ENCODE data around the gene TGFB1. TPM values are rescaled to one million over a fixed set of nuclear protein-coding genes. Genes with fewer than 3 reads are reported as not detected.

The TGFB1 gene
- total RNA-seq, 1 experiment from 2014 or later, result 102 TPM

- TF ChIP-seq CTCF (conservative IDR thresholded peaks at IDR 0.05; ENCODE audit: low read depth, low read length) (no peak), EZH2 (IDR thresholded peaks at IDR 0.05; ENCODE audit: borderline replicate concordance, low read depth, low read length, poor library complexity, severe bottlenecking) (no peak)
- Histone ChIP-seq H3K36me3 (ENCODE audit: insufficient read depth, low read length, poor library complexity, severe bottlenecking) (peaks cover 50% of the 10 kb centered on the region), H3K27ac (ENCODE audit: low read depth, low read length, poor library complexity, severe bottlenecking) (peak overlapping the region; percentile 96), H3K4me3 (ENCODE audit: low read depth, low read length, poor library complexity, severe bottlenecking) (peak overlapping the region; percentile 78), H3K4me1 (ENCODE audit: insufficient read depth, low read length, poor library complexity, severe bottlenecking) (peaks cover 12% of the 10 kb centered on the region), H3K9me3 (ENCODE audit: low read depth, low read length, poor library complexity, severe bottlenecking) (no peaks in the 10 kb centered on the region), H3K27me3 (replicated peaks; ENCODE audit: insufficient read depth, low read depth, low read length, poor library complexity) (no peaks in the 10 kb centered on the region)
- ChIA-PET POLR2A (ENCODE audit: low non-redundant PET) (no interaction called here), CTCF (interaction anchor here (0.7 to 1.7 kb wide), 4 partner anchors 46 to 1166 kb away, joined by 3 to 10 read pairs (median 4); no protein-coding TSS in a partner anchor)
- no peak for DNase-seq (ENCODE audit: low spot score)
- TSS peak; percentile 77 for BruUV-seq (replicated peaks)
- intact Hi-C loops (cut with micrococcal nuclease; ENCODE audit: unreplicated experiment), result loop anchor here (1.0 to 2.0 kb wide), 2 partner anchors 105 to 254 kb away; no protein-coding TSS in a partner anchor
These were observed 44.3 kb downstream of the TGFB1 start for GRCh38 chr19:41309180-41310032.

- peak; percentile 93 for DNase-seq (ENCODE audit: low spot score)
- CTCF ChIA-PET, result interaction anchor here (0.9 to 1.7 kb wide), 2 partner anchors 102 to 645 kb away, joined by 3 read pairs; no protein-coding TSS in a partner anchor
- Histone ChIP-seq H3K36me3 (ENCODE audit: insufficient read depth, low read length, poor library complexity, severe bottlenecking) (peaks cover 55% of the 10 kb centered on the region), H3K27me3 (replicated peaks; ENCODE audit: insufficient read depth, low read depth, low read length, poor library complexity) (no peaks in the 10 kb centered on the region), H3K27ac (ENCODE audit: low read depth, low read length, poor library complexity, severe bottlenecking) (peak overlapping the region; percentile 96), H3K4me1 (ENCODE audit: insufficient read depth, low read length, poor library complexity, severe bottlenecking) (peaks cover 12% of the 10 kb centered on the region), H3K4me3 (ENCODE audit: low read depth, low read length, poor library complexity, severe bottlenecking) (no peak overlapping the region), H3K9me3 (ENCODE audit: low read depth, low read length, poor library complexity, severe bottlenecking) (no peaks in the 10 kb centered on the region)
- intact Hi-C loops (cut with micrococcal nuclease; ENCODE audit: unreplicated experiment), result loop anchor here (2.0 kb wide), 1 partner anchor 104 kb away; no protein-coding TSS in a partner anchor
- POLR2A ChIA-PET (ENCODE audit: low non-redundant PET), result interaction anchor here (0.6 kb wide), 1 partner anchor 646 kb away, joined by 3 read pairs; no protein-coding TSS in a partner anchor
- TF ChIP-seq CTCF (conservative IDR thresholded peaks at IDR 0.05; ENCODE audit: low read depth, low read length) (peak; percentile 98), EZH2 (IDR thresholded peaks at IDR 0.05; ENCODE audit: borderline replicate concordance, low read depth, low read length, poor library complexity, severe bottlenecking) (no peak)
- BruUV-seq (replicated peaks), result no TSS peak
These were observed 45.1 kb downstream of the TGFB1 start for GRCh38 chr19:41308450-41309179.

- no peak for DNase-seq (ENCODE audit: low spot score)
- Histone ChIP-seq H3K4me3 (ENCODE audit: low read depth, low read length, poor library complexity, severe bottlenecking) (no peak overlapping the region), H3K9me3 (ENCODE audit: low read depth, low read length, poor library complexity, severe bottlenecking) (no peaks in the 10 kb centered on the region), H3K27me3 (replicated peaks; ENCODE audit: insufficient read depth, low read depth, low read length, poor library complexity) (no peaks in the 10 kb centered on the region), H3K27ac (ENCODE audit: low read depth, low read length, poor library complexity, severe bottlenecking) (peak overlapping the region; percentile 96), H3K36me3 (ENCODE audit: insufficient read depth, low read length, poor library complexity, severe bottlenecking) (peaks cover 59% of the 10 kb centered on the region), H3K4me1 (ENCODE audit: insufficient read depth, low read length, poor library complexity, severe bottlenecking) (peaks cover 12% of the 10 kb centered on the region)
- ChIA-PET POLR2A (ENCODE audit: low non-redundant PET) (interaction anchor here (0.6 kb wide), 1 partner anchor 645 kb away, joined by 3 read pairs; no protein-coding TSS in a partner anchor), CTCF (interaction anchor here (0.6 to 1.7 kb wide), 2 partner anchors 101 to 104 kb away, joined by 3 to 10 read pairs; no protein-coding TSS in a partner anchor)
- no peak for TF ChIP-seq CTCF (conservative IDR thresholded peaks at IDR 0.05; ENCODE audit: low read depth, low read length)
- TF ChIP-seq EZH2 (IDR thresholded peaks at IDR 0.05; ENCODE audit: borderline replicate concordance, low read depth, low read length, poor library complexity, severe bottlenecking), result no peak
- intact Hi-C loops (cut with micrococcal nuclease; ENCODE audit: unreplicated experiment), result loop anchor here (2.0 kb wide), 1 partner anchor 103 kb away; no protein-coding TSS in a partner anchor
- BruUV-seq (replicated peaks), result no TSS peak
These were observed 45.7 kb downstream of the TGFB1 start for GRCh38 chr19:41307954-41308449.
